Fibroblast of lung (primary cell): ENCODE data around the gene RIPK3.

Source experiments
- CTCF ChIP-seq, 2 donors: IDR thresholded peaks in 1 of 2; conservative IDR thresholded peaks in 1 of 2; 1 replicate in 1 of 2; 2 replicates in 1 of 2; pipeline ENCODE4 v1.5.1; 2011 to 2012; ENCODE audit warnings: low read length in 2 of 2, control low read depth in 1 of 2, inconsistent platforms in 1 of 2, low read depth in 1 of 2, mild to moderate bottlenecking in 1 of 2
- EZH2 ChIP-seq: IDR thresholded peaks from 2 replicates; pipeline ENCODE4 v1.5.1; 2012; ENCODE audit warnings: low read length, control low read depth, mild to moderate bottlenecking; ENCODE audit errors: missing control alignments

GRCh38 chr14:24367514-24368211 lies 27.9 kb upstream of the RIPK3 start, which contains the start of gene NFATC4:
- no peak for TF ChIP-seq CTCF (conservative IDR thresholded peaks at IDR 0.05 in 1 of 2, IDR thresholded peaks at IDR 0.05 in 1 of 2; ENCODE audit: low read depth in 1 of 2, low read length in 2 of 2)
- TF ChIP-seq EZH2 = no peak
